MCF 10A (cell line): Measurements from ENCODE around the gene AARS2. TPM values are rescaled to one million over a fixed set of nuclear protein-coding genes. Genes with fewer than 3 reads are reported as not detected.

Experiments
- BruUV-seq: library from RNA; stranded (reverse); fragments of 400-500 nt; replicated peaks from 2 replicates; lab custom pipeline; 2021; lab: Mats Ljungman, UMichigan
- CTCF ChIA-PET: fragments of 300-600 bp; sonication (Branson Sonifier 250); formaldehyde crosslinking; extraction: SDS; loops from one replicate; lab custom pipeline; 2021; ENCODE audit warnings: antibody characterized with exemption, inconsistent platforms; lab: Yijun Ruan, JAX
- POLR2A ChIA-PET: fragments of 300-600, 350-650 bp; sonication (Branson Sonifier 250); formaldehyde crosslinking; extraction: SDS; loops from one replicate; lab custom pipeline; 2020; ENCODE audit warnings: antibody characterized with exemption, inconsistent platforms; lab: Yijun Ruan, JAX
- DNase-seq: peaks from one replicate; pipeline ENCODE4 v3.0.0-alpha.2; 2018; ENCODE audit not compliant: unreplicated experiment
- H3K27ac Mint-ChIP-seq: one replicate; pipeline ENCODE4 v1.8.0; 2022; ENCODE audit warnings: mild to moderate bottlenecking, low read depth, mixed read lengths; ENCODE audit not compliant: unreplicated experiment
- H3K27me3 Mint-ChIP-seq: one replicate; pipeline ENCODE4 v1.8.0; 2022; ENCODE audit warnings: mixed read lengths; ENCODE audit not compliant: insufficient read depth, unreplicated experiment
- H3K36me3 Mint-ChIP-seq: one replicate; pipeline ENCODE4 v1.8.0; 2022; ENCODE audit warnings: mild to moderate bottlenecking, moderate library complexity, mixed read lengths; ENCODE audit not compliant: insufficient read depth, unreplicated experiment
- H3K4me1 Mint-ChIP-seq: one replicate; pipeline ENCODE4 v1.8.0; 2022; ENCODE audit warnings: mixed read lengths; ENCODE audit not compliant: insufficient read depth, unreplicated experiment
- H3K4me3 Mint-ChIP-seq: one replicate; pipeline ENCODE4 v1.8.0; 2022; ENCODE audit warnings: mild to moderate bottlenecking, moderate library complexity, mixed read lengths; ENCODE audit not compliant: unreplicated experiment
- H3K9me3 Mint-ChIP-seq: one replicate; pipeline ENCODE4 v1.8.0; 2022; ENCODE audit warnings: mixed read lengths; ENCODE audit not compliant: unreplicated experiment
- intact Hi-C: fragments of 100-400 bp; cut with micrococcal nuclease; formaldehyde crosslinking; loops from 2 replicates; pipeline ENCODE4 v1.14.1; 2022
- total RNA-seq: library from RNA; stranded (reverse); gene quantifications from 2 replicates; pipeline ENCODE4 v1.2.3, GENCODE V29; 2022
- TF ChIP-seq, protein P1 (sequence below): fragments of 200-600 bp; IDR thresholded peaks from one replicate; pipeline ENCODE4 v1.8.0; 2022; ENCODE audit warnings: antibody characterized with exemption, mild to moderate bottlenecking; ENCODE audit not compliant: unreplicated experiment

The AARS2 gene
- total RNA-seq, 1 experiment from 2014 or later = 15.5 TPM

DNA sequence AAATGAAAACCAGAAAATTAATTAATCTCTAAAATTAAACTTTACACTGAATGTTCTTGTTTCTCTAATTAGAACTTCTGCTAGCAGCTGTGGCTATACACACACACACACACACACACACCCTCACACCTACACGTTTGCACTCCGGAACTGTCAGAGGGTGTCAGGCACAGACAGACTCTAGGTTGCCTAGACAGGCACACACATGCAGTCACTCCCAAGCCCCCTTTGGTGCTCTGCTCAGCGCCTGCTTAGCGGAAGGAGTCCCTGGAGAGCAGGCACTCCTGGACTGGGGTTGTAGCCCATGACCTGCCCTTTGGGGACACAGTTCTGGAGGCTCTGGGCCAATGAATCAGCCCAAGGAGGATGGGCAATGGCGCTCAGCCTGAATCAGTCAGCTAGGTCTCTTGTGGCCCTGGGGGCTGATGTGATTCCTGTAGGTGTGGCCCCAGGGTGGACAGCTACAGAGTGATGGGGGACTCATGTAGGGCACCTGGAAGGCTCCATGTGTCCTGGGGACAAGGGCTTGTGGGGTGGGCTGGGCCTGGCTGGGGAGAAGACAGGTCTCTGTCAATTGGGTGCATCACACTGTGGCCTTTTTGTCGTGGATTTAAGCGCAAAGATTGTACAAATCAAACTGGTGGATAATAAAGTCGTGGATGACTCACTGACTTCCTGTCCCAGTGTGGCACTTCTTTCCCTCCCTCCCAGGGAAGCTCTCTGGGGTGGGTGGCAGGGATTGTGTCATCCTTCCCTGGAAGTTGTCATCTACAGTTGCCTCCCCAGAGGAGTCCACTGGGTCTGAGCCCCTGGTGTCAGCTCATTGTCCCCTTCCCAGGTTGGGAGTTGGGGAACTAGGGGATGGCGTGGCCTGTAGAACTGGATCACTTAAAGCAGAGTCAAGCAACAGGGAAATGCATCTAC is 34.1 kb downstream of the AARS2 start:
- no TSS peak for BruUV-seq
- H3K36me3 Mint-ChIP-seq = no peaks in the 10 kb centered on the region
- no peaks in the 10 kb centered on the region for H3K4me1 Mint-ChIP-seq
- H3K4me3 Mint-ChIP-seq = no peak overlapping the region
- H3K27me3 Mint-ChIP-seq = peaks cover 48% of the 10 kb centered on the region
- ChIA-PET POLR2A (interaction anchor here (1.6 kb wide), 1 partner anchor 17 kb away, joined by 4 read pairs; no protein-coding TSS in a partner anchor), CTCF (interaction anchor here (0.6 to 2.0 kb wide), 3 partner anchors 11 to 508 kb away, joined by 3 to 9 read pairs (median 4); no protein-coding TSS in a partner anchor)
- H3K9me3 Mint-ChIP-seq = no peaks in the 10 kb centered on the region
- intact Hi-C loops = no loop called here
- peak; percentile 27 for DNase-seq
- TF ChIP-seq, protein P1, sequence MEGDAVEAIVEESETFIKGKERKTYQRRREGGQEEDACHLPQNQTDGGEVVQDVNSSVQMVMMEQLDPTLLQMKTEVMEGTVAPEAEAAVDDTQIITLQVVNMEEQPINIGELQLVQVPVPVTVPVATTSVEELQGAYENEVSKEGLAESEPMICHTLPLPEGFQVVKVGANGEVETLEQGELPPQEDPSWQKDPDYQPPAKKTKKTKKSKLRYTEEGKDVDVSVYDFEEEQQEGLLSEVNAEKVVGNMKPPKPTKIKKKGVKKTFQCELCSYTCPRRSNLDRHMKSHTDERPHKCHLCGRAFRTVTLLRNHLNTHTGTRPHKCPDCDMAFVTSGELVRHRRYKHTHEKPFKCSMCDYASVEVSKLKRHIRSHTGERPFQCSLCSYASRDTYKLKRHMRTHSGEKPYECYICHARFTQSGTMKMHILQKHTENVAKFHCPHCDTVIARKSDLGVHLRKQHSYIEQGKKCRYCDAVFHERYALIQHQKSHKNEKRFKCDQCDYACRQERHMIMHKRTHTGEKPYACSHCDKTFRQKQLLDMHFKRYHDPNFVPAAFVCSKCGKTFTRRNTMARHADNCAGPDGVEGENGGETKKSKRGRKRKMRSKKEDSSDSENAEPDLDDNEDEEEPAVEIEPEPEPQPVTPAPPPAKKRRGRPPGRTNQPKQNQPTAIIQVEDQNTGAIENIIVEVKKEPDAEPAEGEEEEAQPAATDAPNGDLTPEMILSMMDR = no peak
- H3K27ac Mint-ChIP-seq = no peak overlapping the region

DNA sequence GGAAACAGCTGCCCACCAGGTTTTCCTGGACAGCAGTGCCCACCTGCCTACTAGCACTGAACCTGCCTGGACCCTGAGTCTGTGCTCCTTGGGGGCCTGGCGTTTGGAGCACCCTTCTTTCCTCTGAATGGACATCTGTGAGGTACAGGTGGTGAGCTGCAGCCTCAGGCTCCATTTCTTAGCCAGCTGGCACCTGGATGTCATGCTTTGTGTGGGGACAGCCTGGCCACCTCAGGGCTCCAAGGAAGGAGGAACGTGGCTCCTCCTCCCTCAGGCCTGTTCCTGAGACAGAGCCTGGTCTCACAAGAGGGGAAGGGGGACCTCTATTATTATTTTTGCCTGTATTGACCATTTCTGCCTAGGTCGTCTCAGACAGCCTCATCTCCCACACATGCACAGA is 34.8 kb downstream of the AARS2 start:
- no TSS peak for BruUV-seq
- CTCF ChIA-PET = interaction anchor here (0.6 to 2.0 kb wide), 4 partner anchors 10 to 507 kb away, joined by 3 to 9 read pairs (median 4); no protein-coding TSS in a partner anchor
- H3K4me1 Mint-ChIP-seq = no peaks in the 10 kb centered on the region
- TF ChIP-seq, protein P1 = no peak
- H3K27ac Mint-ChIP-seq = no peak overlapping the region
- no peaks in the 10 kb centered on the region for H3K36me3 Mint-ChIP-seq
- intact Hi-C loops = no loop called here
- H3K9me3 Mint-ChIP-seq = no peaks in the 10 kb centered on the region
- H3K27me3 Mint-ChIP-seq = peaks cover 44% of the 10 kb centered on the region
- POLR2A ChIA-PET = interaction anchor here (1.6 kb wide), 1 partner anchor 17 kb away, joined by 4 read pairs; no protein-coding TSS in a partner anchor
- DNase-seq = no peak
- no peak overlapping the region for H3K4me3 Mint-ChIP-seq

DNA sequence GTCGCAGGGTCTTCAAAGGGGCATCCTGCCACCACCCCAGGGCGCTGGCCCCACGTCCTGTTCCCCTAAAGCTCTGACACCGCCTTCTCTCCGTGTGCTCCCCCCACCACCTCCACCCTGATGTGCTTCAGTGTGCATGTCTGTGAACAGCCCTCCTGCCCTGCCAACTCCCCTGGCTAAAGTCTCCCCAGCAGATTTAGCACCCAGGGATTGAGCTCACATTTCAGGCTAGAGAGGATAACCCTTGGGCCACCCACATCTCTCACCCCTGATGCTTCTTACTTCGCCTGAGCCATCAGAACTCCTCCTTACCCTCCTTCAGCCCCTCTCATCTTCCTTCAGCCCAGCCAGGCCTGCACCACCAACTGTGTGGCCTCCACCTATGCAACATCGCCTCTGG is 35.4 kb downstream of the AARS2 start:
- H3K27me3 Mint-ChIP-seq = peaks cover 44% of the 10 kb centered on the region
- H3K4me3 Mint-ChIP-seq = no peak overlapping the region
- H3K4me1 Mint-ChIP-seq = no peaks in the 10 kb centered on the region
- no peak for DNase-seq
- CTCF ChIA-PET = interaction anchor here (0.8 to 2.0 kb wide), 4 partner anchors 10 to 125 kb away, joined by 3 to 9 read pairs (median 4); partner anchors contain the start of gene AARS2
- no peaks in the 10 kb centered on the region for H3K9me3 Mint-ChIP-seq
- no peak overlapping the region for H3K27ac Mint-ChIP-seq
- no TSS peak for BruUV-seq
- intact Hi-C loops = no loop called here
- TF ChIP-seq, protein P1 = no peak
- no peaks in the 10 kb centered on the region for H3K36me3 Mint-ChIP-seq
- POLR2A ChIA-PET = interaction anchor here (1.6 kb wide), 1 partner anchor 18 kb away, joined by 4 read pairs; no protein-coding TSS in a partner anchor
